ENCODE results near the gene PACS1. TPM values are rescaled to one million over a fixed set of nuclear protein-coding genes. Genes with fewer than 3 reads are reported as not detected.

Gene PACS1
- total RNA-seq, 1 experiment from 2014 or later: 41.1 TPM

DNA sequence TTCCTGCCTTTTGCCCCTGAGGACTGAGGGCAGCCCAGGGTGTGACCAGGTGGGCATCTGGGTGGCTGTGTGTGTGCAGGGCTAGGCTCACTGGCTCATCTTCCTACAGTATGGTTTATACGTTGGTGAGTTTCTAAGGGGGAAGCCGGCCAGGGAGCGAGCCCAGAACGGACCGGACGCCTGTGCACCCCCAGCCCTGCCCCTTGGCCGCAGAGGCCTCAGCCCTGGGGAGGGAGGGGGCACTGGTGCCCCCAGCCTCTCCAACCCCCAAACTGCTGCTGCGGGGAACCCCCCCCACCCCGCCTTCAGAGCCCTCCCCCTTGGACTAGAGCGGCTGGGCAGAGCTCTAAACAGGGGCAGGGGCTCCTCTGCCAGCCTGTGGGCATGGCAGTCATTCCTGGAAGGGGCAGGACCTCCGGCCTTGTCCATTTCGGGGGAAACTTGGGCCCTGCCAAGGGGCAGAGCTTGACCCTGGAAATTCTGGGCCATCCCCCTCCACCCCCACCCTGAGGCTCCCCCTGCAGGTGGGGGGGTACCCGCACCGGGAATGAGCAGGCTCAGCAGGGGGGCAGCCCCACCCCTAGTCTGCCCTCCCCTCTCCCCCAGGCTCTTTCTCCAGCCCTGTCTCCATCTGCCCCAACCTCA is 213.5 kb downstream of the PACS1 start:
- Histone ChIP-seq H3K79me2 (ENCODE audit: insufficient read depth, low read length) (peaks cover 18% of the 10 kb centered on the region), H3K27ac (ENCODE audit: low read depth, low read length) (0 out of 2 replicates have a peak overlapping the region, but pooled peaks have one; percentile 31), H2AFZ (ENCODE audit: low read depth, low read length, poor library complexity, severe bottlenecking) (no peak overlapping the region), H3K4me3 (replicated peaks in 1 of 2; ENCODE audit: low read depth in 1 of 2, low read length in 2 of 2) (no peak overlapping the region), H3K4me2 (ENCODE audit: low read length) (no peak overlapping the region), H3K27me3 (ENCODE audit: insufficient read depth, low read length) (no peaks in the 10 kb centered on the region), H4K20me1 (ENCODE audit: insufficient read depth) (no peaks in the 10 kb centered on the region), H3K9me3 (ENCODE audit: control insufficient read depth in 1 of 2, insufficient read depth in 1 of 2, low read depth in 1 of 2, low read length in 2 of 2) (no peaks in the 10 kb centered on the region), H3K9me2 (ENCODE audit: insufficient read depth) (no peaks in the 10 kb centered on the region), H3K9ac (ENCODE audit: low read length) (no peak overlapping the region), H3K4me1 (ENCODE audit: control insufficient read depth in 1 of 2, insufficient read depth in 2 of 2, low read length in 2 of 2) (peaks cover 4 to 35% of the 10 kb centered on the region in 2 experiments; a peak in 3 of 4 replicates), H3K36me3 (ENCODE audit: control insufficient read depth in 1 of 2, insufficient read depth in 2 of 2, low read length in 2 of 2) (no peaks in the 10 kb centered on the region)
- POLR2A ChIA-PET: no interaction called here
- DNase-seq (ENCODE audit: low read depth, low spot score) (no peak), ATAC-seq (no peak)
- intact Hi-C loops (cut with micrococcal nuclease): no loop called here
- no peak for TF ChIP-seq EZH2 (IDR thresholded peaks at IDR 0.05)
- TF ChIP-seq, protein P1, sequence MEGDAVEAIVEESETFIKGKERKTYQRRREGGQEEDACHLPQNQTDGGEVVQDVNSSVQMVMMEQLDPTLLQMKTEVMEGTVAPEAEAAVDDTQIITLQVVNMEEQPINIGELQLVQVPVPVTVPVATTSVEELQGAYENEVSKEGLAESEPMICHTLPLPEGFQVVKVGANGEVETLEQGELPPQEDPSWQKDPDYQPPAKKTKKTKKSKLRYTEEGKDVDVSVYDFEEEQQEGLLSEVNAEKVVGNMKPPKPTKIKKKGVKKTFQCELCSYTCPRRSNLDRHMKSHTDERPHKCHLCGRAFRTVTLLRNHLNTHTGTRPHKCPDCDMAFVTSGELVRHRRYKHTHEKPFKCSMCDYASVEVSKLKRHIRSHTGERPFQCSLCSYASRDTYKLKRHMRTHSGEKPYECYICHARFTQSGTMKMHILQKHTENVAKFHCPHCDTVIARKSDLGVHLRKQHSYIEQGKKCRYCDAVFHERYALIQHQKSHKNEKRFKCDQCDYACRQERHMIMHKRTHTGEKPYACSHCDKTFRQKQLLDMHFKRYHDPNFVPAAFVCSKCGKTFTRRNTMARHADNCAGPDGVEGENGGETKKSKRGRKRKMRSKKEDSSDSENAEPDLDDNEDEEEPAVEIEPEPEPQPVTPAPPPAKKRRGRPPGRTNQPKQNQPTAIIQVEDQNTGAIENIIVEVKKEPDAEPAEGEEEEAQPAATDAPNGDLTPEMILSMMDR (IDR thresholded peaks at IDR 0.05 in 2 of 3, conservative IDR thresholded peaks at IDR 0.05 in 1 of 3; ENCODE audit: borderline replicate concordance in 1 of 3, insufficient read depth in 1 of 3, low read depth in 2 of 3, low read length in 2 of 3): peak in 2 of 3 experiments; percentile 17 to 21; a peak in 2 of 6 replicates
- TF ChIP-seq EGR1 (IDR thresholded peaks at IDR 0.05; ENCODE audit: low read depth): no peak
- no peak for TF ChIP-seq CBX3 (IDR thresholded peaks at IDR 0.05; ENCODE audit: low read depth)
- no peak for TF ChIP-seq POLR2A (IDR thresholded peaks at IDR 0.05; ENCODE audit: borderline replicate concordance, extremely low read depth, insufficient read depth, insufficient read length)
- CTCF ChIA-PET: interaction anchor here (1.0 to 3.0 kb wide), 3 partner anchors 11 to 572 kb away, joined by 3 to 17 read pairs (median 3); partner anchors contain the start of gene KAT5
- RAD21 ChIA-PET (ENCODE audit: low non-redundant PET in 1 of 2, low total read pairs in 2 of 2, uncharacterized antibody in 2 of 2, unreplicated experiment in 2 of 2): no interaction called here
- no TSS peak for BruUV-seq (replicated peaks)

DNA sequence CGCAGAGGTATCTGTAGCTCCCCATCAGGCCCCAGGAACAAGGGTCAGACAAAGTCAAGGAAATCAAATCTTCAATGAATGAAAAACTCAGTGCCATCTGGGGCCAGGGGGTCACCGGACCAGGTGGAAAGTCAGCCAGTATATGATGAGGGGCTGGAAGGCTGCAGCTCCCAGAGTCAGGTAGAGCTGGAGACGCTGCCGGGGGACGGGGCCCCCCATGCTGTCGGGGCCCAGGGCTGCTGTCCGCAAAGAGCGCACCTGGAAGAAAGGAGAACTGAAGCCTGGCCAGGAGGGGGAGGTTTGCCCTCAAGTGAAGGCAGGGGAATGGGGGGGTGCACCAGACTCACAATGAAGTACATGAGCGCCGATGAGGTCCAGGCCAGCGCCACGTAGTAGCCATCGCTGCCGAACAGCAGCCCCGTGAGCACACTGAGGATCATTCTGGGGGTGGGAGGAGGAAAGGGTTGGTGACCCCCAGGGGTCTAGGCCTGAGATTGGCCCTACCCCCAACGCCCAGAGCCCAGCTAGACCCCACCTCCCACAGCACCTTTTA is 214.5 kb downstream of the PACS1 start:
- intact Hi-C loops (cut with micrococcal nuclease): no loop called here
- POLR2A ChIA-PET: no interaction called here
- RAD21 ChIA-PET (ENCODE audit: low non-redundant PET in 1 of 2, low total read pairs in 2 of 2, uncharacterized antibody in 2 of 2, unreplicated experiment in 2 of 2): no interaction called here
- TF ChIP-seq SIN3A (IDR thresholded peaks at IDR 0.05; ENCODE audit: low read depth) (no peak), EZH2 (IDR thresholded peaks at IDR 0.05) (no peak), YY1 (IDR thresholded peaks at IDR 0.05; ENCODE audit: extremely low read depth, insufficient replicate concordance, low read depth, low read length) (no peak), POLR2AphosphoS5 (IDR thresholded peaks at IDR 0.05; ENCODE audit: low read depth, low read length) (no peak), SP1 (IDR thresholded peaks at IDR 0.05; ENCODE audit: low read depth) (no peak), RAD21 (IDR thresholded peaks at IDR 0.05; ENCODE audit: low read depth) (no peak), EGR1 (IDR thresholded peaks at IDR 0.05; ENCODE audit: low read depth) (no peak), POLR2A (IDR thresholded peaks at IDR 0.05; ENCODE audit: borderline replicate concordance, extremely low read depth, insufficient read depth, insufficient read length) (no peak), ELF1 (IDR thresholded peaks at IDR 0.05; ENCODE audit: borderline replicate concordance, low read depth) (no peak), CBX3 (IDR thresholded peaks at IDR 0.05; ENCODE audit: low read depth) (no peak)
- TF ChIP-seq, protein P2, sequence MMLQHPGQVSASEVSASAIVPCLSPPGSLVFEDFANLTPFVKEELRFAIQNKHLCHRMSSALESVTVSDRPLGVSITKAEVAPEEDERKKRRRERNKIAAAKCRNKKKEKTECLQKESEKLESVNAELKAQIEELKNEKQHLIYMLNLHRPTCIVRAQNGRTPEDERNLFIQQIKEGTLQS (IDR thresholded peaks at IDR 0.05): no peak
- TF ChIP-seq, protein P1 (IDR thresholded peaks at IDR 0.05 in 2 of 3, conservative IDR thresholded peaks at IDR 0.05 in 1 of 3; ENCODE audit: borderline replicate concordance in 1 of 3, insufficient read depth in 1 of 3, low read depth in 2 of 3, low read length in 2 of 3): no peak

More for the DNA sequence above, 214.5 kb downstream of the PACS1 start:
- Histone ChIP-seq H2AFZ (ENCODE audit: low read depth, low read length, poor library complexity, severe bottlenecking) (no peak overlapping the region), H3K9me2 (ENCODE audit: insufficient read depth) (no peaks in the 10 kb centered on the region), H3K4me3 (replicated peaks in 1 of 2; ENCODE audit: low read depth in 1 of 2, low read length in 2 of 2) (no peak overlapping the region), H3K27ac (ENCODE audit: low read depth, low read length) (no peak overlapping the region), H3K27me3 (ENCODE audit: insufficient read depth, low read length) (no peaks in the 10 kb centered on the region), H3K36me3 (ENCODE audit: control insufficient read depth in 1 of 2, insufficient read depth in 2 of 2, low read length in 2 of 2) (no peaks in the 10 kb centered on the region), H3K4me2 (ENCODE audit: low read length) (no peak overlapping the region), H3K9ac (ENCODE audit: low read length) (no peak overlapping the region), H4K20me1 (ENCODE audit: insufficient read depth) (no peaks in the 10 kb centered on the region), H3K79me2 (ENCODE audit: insufficient read depth, low read length) (peaks cover 19% of the 10 kb centered on the region), H3K9me3 (ENCODE audit: control insufficient read depth in 1 of 2, insufficient read depth in 1 of 2, low read depth in 1 of 2, low read length in 2 of 2) (no peaks in the 10 kb centered on the region), H3K4me1 (ENCODE audit: control insufficient read depth in 1 of 2, insufficient read depth in 2 of 2, low read length in 2 of 2) (peaks cover 4 to 39% of the 10 kb centered on the region in 2 experiments; a peak in 3 of 4 replicates)
- BruUV-seq (replicated peaks): no TSS peak
- DNase-seq (ENCODE audit: low read depth, low spot score) (no peak), ATAC-seq (no peak)
- CTCF ChIA-PET: interaction anchor here (1.1 kb wide), 1 partner anchor 573 kb away, joined by 3 read pairs; the partner anchor contains the start of gene KAT5

Data from HCT116 (cell line).